GM04503 (cell line): ENCODE measurements around the gene NPAP1.
"Not testable (repeated sequence)": the region's sequence is repeated elsewhere in the genome, so short reads cannot be mapped to it uniquely, and the experiment has no call there.

ENCODE experiments used
- DNase-seq: peaks from one replicate; pipeline ENCODE4 v3.0.0-alpha.2; 2012; ENCODE audit warnings: low read depth

Gene NPAP1

GRCh38 chr15:24675332-24676144 lies at the start of gene NPAP1:
TSS of gene NPAP1 (plus strand) at chr15:24675775. CDS start at chr15:24675868, 93 bp downstream.
- DNase-seq, result no peak

- DNase-seq, result no peak
Observed at GRCh38 chr15:24627443-24627842, 48.1 kb upstream of the NPAP1 start.

GRCh38 chr15:24633082-24633481 lies 42.5 kb upstream of the NPAP1 start:
- no peak for DNase-seq

- DNase-seq, result not testable (repeated sequence)
Observed at GRCh38 chr15:24639412-24639811, 36.2 kb upstream of the NPAP1 start.

- DNase-seq, result no peak
Observed at GRCh38 chr15:24645627-24646026, 29.9 kb upstream of the NPAP1 start.

- DNase-seq, result no peak
Observed at GRCh38 chr15:24659622-24660021, 16.0 kb upstream of the NPAP1 start.

GRCh38 chr15:24662991-24663390 lies 12.6 kb upstream of the NPAP1 start:
- no peak for DNase-seq

GRCh38 chr15:24676431-24676830 lies 856 bp downstream of the NPAP1 start:
- DNase-seq, result no peak

- no peak for DNase-seq
Observed at GRCh38 chr15:24678485-24678884, 2.9 kb downstream of the NPAP1 start.

GRCh38 chr15:24682002-24682401 lies 6.4 kb downstream of the NPAP1 start:
- DNase-seq, result no peak

- not testable (repeated sequence) for DNase-seq
Observed at GRCh38 chr15:24682905-24683304, 7.3 kb downstream of the NPAP1 start.

GRCh38 chr15:24683736-24684135 lies 8.2 kb downstream of the NPAP1 start:
- DNase-seq, result no peak

- DNase-seq, result no peak
Observed at GRCh38 chr15:24684313-24684712, 8.7 kb downstream of the NPAP1 start.

GRCh38 chr15:24696201-24696600 lies 20.6 kb downstream of the NPAP1 start:
- no peak for DNase-seq

- DNase-seq, result no peak
Observed at GRCh38 chr15:24696842-24697241, 21.3 kb downstream of the NPAP1 start.

GRCh38 chr15:24718289-24719082 lies 42.9 kb downstream of the NPAP1 start:
- no peak for DNase-seq

- no peak for DNase-seq
Observed at GRCh38 chr15:24729760-24730159, 54.2 kb downstream of the NPAP1 start.
